B cell (primary cell): Measurements from ENCODE around the gene RAD51B. TPM values are rescaled to one million over a fixed set of nuclear protein-coding genes. Genes with fewer than 3 reads are reported as not detected.

Experiments used
- ATAC-seq: fragments of 200-7000 bp; cut with Tn5 transposase; one replicate; pipeline ENCODE4 v1.10.0; 2021; ENCODE audit warnings: low read depth, mild to moderate bottlenecking, moderate number of reproducible peaks, moderate library complexity
- CTCF ChIA-PET: fragments of 350-600 bp; sonication (Branson Sonifier 250); formaldehyde crosslinking; loops from one replicate; lab custom pipeline; 2021; ENCODE audit warnings: antibody characterized with exemption, inconsistent platforms; lab: Charles Lee
- POLR2A ChIA-PET: fragments of 350-600 bp; sonication (Branson Sonifier 250); formaldehyde crosslinking; loops from one replicate; lab custom pipeline; 2021; ENCODE audit warnings: antibody characterized with exemption; lab: Charles Lee
- DNase-seq: peaks from one replicate; pipeline ENCODE4 v3.0.0; 2013
- H2AFZ ChIP-seq: 2 replicates; pipeline ENCODE4 v1.6.1; 2012; ENCODE audit warnings: mild to moderate bottlenecking, low read depth, low read length; ENCODE audit not compliant: insufficient read depth, poor library complexity, severe bottlenecking
- H3K27ac ChIP-seq, 2 donors: 1 replicate in 1 of 2; 2 replicates in 1 of 2; pipeline ENCODE4 v1.5.1; 2012 to 2013; ENCODE audit warnings: low read length in 2 of 2, mild to moderate bottlenecking in 2 of 2, moderate library complexity in 1 of 2
- H3K27me3 ChIP-seq, 4 experiments: fragments of 200-600 bp in 1 of 4; sonication (generic) in 1 of 4; replicated peaks in 1 of 4; 1 replicate in 2 of 4; 2 replicates in 2 of 4; pipeline versions ENCODE4 v1.6.1 to v1.7.0; 2013 to 2016; ENCODE audit warnings: low read length in 3 of 4, mild to moderate bottlenecking in 2 of 4, mixed read lengths in 1 of 4, moderate library complexity in 1 of 4; ENCODE audit not compliant: insufficient read depth in 4 of 4, control insufficient read depth in 3 of 4; ENCODE audit errors: control extremely low read depth in 1 of 4
- H3K36me3 ChIP-seq, 2 experiments: replicated peaks in 1 of 2; 1 replicate in 1 of 2; 2 replicates in 1 of 2; pipeline versions ENCODE4 v1.6.1 to v1.7.1; 2013; ENCODE audit warnings: low read length in 1 of 2; ENCODE audit not compliant: insufficient read depth in 2 of 2, control insufficient read depth in 1 of 2; ENCODE audit errors: control extremely low read depth in 1 of 2, extremely low read depth in 1 of 2
- H3K4me1 ChIP-seq, 2 donors: fragments of 200-600 bp in 1 of 2; sonication (generic) in 1 of 2; 1 replicate in 1 of 2; 2 replicates in 1 of 2; pipeline versions ENCODE4 v1.5.1 to v1.6.1; 2013 to 2017; ENCODE audit warnings: low read length in 2 of 2; ENCODE audit not compliant: control insufficient read depth in 2 of 2, insufficient read depth in 2 of 2
- H3K4me2 ChIP-seq: replicated peaks from 2 replicates; pipeline ENCODE3; 2012; ENCODE audit warnings: mild to moderate bottlenecking, low read depth, low read length; ENCODE audit not compliant: poor library complexity, severe bottlenecking
- H3K4me3 ChIP-seq, 5 experiments: fragments of 200-600 bp in 1 of 5; sonication (generic) in 1 of 5; 1 replicate in 3 of 5; 2 replicates in 2 of 5; pipeline versions ENCODE4 v1.5.1 to v1.7.0; 2011 to 2016; ENCODE audit warnings: low read length in 4 of 5, mild to moderate bottlenecking in 4 of 5, low read depth in 2 of 5, control low read depth in 1 of 5, moderate library complexity in 1 of 5; ENCODE audit not compliant: insufficient read depth in 1 of 5; ENCODE audit errors: control extremely low read depth in 1 of 5, extremely low read depth in 1 of 5
- H3K79me2 ChIP-seq: fragments of 200-600 bp; sonication (generic); one replicate; pipeline ENCODE4 v1.6.0; 2016; ENCODE audit warnings: low read length; ENCODE audit not compliant: control insufficient read depth, insufficient read depth
- H3K9ac ChIP-seq: fragments of 200-600 bp; sonication (generic); 2 replicates; pipeline ENCODE4 v1.6.1; 2017; ENCODE audit warnings: mild to moderate bottlenecking, low read length, moderate library complexity
- H3K9me3 ChIP-seq, 3 donors: one replicate each; pipeline versions ENCODE4 v1.6.1 to v1.7.1; 2013; ENCODE audit warnings: low read length in 2 of 3; ENCODE audit not compliant: control insufficient read depth in 2 of 3, insufficient read depth in 1 of 3; ENCODE audit errors: control extremely low read depth in 1 of 3
- H4K20me1 ChIP-seq: 2 replicates; pipeline ENCODE4 v1.6.0; 2012; ENCODE audit warnings: mild to moderate bottlenecking, low read length; ENCODE audit not compliant: insufficient read depth, control insufficient read depth, poor library complexity, severe bottlenecking
- H3K27ac Mint-ChIP-seq: one replicate; pipeline ENCODE4 v1.8.0; 2021; ENCODE audit warnings: mixed read lengths
- H3K27me3 Mint-ChIP-seq: one replicate; pipeline ENCODE4 v1.8.0; 2021; ENCODE audit warnings: mixed read lengths
- H3K4me1 Mint-ChIP-seq: one replicate; pipeline ENCODE4 v1.8.0; 2021; ENCODE audit warnings: mixed read lengths
- H3K4me3 Mint-ChIP-seq: one replicate; pipeline ENCODE4 v1.8.0; 2021; ENCODE audit warnings: mixed read lengths
- H3K9me3 Mint-ChIP-seq: one replicate; pipeline ENCODE4 v1.8.0; 2022; ENCODE audit warnings: mixed read lengths; ENCODE audit not compliant: insufficient read depth
- EZH2 ChIP-seq: IDR thresholded peaks from 2 replicates; pipeline ENCODE4 v1.6.1; 2012; ENCODE audit warnings: borderline replicate concordance, low read depth, mild to moderate bottlenecking, moderate library complexity, low read length; ENCODE audit not compliant: insufficient read depth, poor library complexity, severe bottlenecking
- WGBS: methylation state at CpG from one replicate; pipeline ENCODE4 v1.1.5; 2013; ENCODE audit warnings: missing lambda C conversion rate; ENCODE audit not compliant: insufficient coverage; 5-methylcytosine and 5-hydroxymethylcytosine counted together
- intact Hi-C: fragments of 100-400 bp; cut with micrococcal nuclease; formaldehyde crosslinking; loops from one replicate; pipeline ENCODE4 v1.10.0; 2022
- polyA plus RNA-seq: library from polyadenylated mRNA; depleted of rRNA; stranded (reverse); fragments of >200 nt; gene quantifications from 2 replicates; pipeline ENCODE4 v1.2.3, GENCODE V29; 2012
- total RNA-seq, 2 donors: library from RNA; stranded (reverse); fragments of 120-200 nt in 1 of 2; gene quantifications; 1 replicate in 1 of 2; 2 replicates in 1 of 2; pipeline versions ENCODE4 v1.2.3 to v1.2.4, GENCODE V29; 2013 to 2022
- TF ChIP-seq, protein P1 (sequence below): fragments of 200-600 bp; IDR thresholded peaks from one replicate; pipeline ENCODE4 v1.8.0; 2022; ENCODE audit warnings: antibody characterized with exemption, mild to moderate bottlenecking

Gene RAD51B
- total and polyA plus RNA-seq, 2 donors (not counting 1 experiment from before 2014, with no cell fraction given), result 6.5 to 60.6 TPM

DNA sequence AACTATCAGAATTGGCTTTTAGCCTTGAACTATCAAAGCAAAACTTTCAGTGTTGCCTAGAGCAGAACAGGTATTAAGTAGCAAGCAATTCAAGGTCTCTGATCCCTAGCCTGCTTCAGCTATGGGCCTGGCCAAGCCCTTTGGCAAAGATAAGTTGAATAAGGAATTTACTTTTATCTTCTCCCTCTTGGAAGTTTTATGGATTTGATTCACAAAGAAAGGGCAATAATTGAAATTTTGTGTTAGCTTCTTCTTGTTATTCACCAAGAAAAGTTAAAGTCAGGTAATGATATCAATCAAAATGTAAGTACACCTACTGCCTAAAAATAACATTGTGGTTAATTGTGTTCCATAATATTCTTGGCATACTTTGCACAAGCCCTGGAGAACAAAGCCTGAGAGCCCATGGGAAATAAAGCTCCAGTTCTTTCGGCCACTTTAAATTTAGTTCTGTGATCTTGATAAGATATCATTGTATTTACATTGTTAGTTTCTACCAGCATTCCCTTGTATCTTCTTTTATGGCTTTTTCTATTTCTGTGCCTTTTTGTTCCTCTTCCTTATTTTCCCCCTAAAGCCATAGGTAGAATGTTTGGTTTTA is 158.0 kb downstream of the RAD51B start:
- H3K36me3 ChIP-seq, result no peaks in the 10 kb centered on the region
- no peaks in the 10 kb centered on the region for H3K79me2 ChIP-seq
- intact Hi-C loops, result no loop called here
- no peaks in the 10 kb centered on the region for H3K27me3 ChIP-seq
- H2AFZ ChIP-seq, result no peak overlapping the region
- Mint-ChIP-seq H3K27me3 (no peaks in the 10 kb centered on the region), H3K9me3 (no peaks in the 10 kb centered on the region), H3K4me3 (no peak overlapping the region), H3K4me1 (no peaks in the 10 kb centered on the region), H3K27ac (no peak overlapping the region)
- no peak overlapping the region for H3K4me3 ChIP-seq
- no peak for DNase-seq
- no peak for ATAC-seq
- ChIA-PET CTCF (interaction anchor here (1.1 to 1.3 kb wide), 2 partner anchors 15 to 867 kb away, joined by 3 read pairs; no protein-coding TSS in a partner anchor), POLR2A (no interaction called here)
- no peak overlapping the region for H3K4me2 ChIP-seq
- no peaks in the 10 kb centered on the region for H3K9me3 ChIP-seq
- H3K9ac ChIP-seq, result no peak overlapping the region
- WGBS, result no CpG with 5 or more reads among the region's 1 CpG
- H3K4me1 ChIP-seq, result no peaks in the 10 kb centered on the region
- H3K27ac ChIP-seq, result no peak overlapping the region
- no peak for TF ChIP-seq EZH2
- TF ChIP-seq, protein P1, sequence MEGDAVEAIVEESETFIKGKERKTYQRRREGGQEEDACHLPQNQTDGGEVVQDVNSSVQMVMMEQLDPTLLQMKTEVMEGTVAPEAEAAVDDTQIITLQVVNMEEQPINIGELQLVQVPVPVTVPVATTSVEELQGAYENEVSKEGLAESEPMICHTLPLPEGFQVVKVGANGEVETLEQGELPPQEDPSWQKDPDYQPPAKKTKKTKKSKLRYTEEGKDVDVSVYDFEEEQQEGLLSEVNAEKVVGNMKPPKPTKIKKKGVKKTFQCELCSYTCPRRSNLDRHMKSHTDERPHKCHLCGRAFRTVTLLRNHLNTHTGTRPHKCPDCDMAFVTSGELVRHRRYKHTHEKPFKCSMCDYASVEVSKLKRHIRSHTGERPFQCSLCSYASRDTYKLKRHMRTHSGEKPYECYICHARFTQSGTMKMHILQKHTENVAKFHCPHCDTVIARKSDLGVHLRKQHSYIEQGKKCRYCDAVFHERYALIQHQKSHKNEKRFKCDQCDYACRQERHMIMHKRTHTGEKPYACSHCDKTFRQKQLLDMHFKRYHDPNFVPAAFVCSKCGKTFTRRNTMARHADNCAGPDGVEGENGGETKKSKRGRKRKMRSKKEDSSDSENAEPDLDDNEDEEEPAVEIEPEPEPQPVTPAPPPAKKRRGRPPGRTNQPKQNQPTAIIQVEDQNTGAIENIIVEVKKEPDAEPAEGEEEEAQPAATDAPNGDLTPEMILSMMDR, result no peak
- H4K20me1 ChIP-seq, result no peaks in the 10 kb centered on the region

DNA sequence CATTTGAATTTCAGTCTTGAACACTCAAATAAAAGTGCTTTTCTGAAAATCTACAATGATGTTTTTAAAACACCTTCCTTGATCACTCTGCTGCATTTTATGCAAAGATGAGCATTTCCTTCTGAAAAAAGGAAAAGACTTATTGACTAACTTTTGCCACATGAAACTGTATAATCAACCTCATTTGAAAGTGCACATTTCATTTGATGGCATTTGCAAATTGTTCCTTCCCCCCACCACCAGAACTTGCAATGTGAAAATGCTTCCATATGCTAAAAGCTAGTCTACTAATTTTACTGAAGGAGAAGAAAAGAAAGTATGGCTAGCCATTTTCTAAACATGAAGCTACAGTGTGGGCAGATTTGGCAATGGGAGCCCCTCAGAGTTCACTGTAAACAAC is 159.2 kb downstream of the RAD51B start:
- Histone ChIP-seq H3K4me2 (no peak overlapping the region), H4K20me1 (no peaks in the 10 kb centered on the region), H3K9me3 (no peaks in the 10 kb centered on the region), H3K27me3 (no peaks in the 10 kb centered on the region), H3K4me1 (no peaks in the 10 kb centered on the region), H3K9ac (no peak overlapping the region), H3K4me3 (no peak overlapping the region), H2AFZ (no peak overlapping the region), H3K27ac (no peak overlapping the region), H3K36me3 (no peaks in the 10 kb centered on the region), H3K79me2 (no peaks in the 10 kb centered on the region)
- Mint-ChIP-seq H3K4me1 (no peaks in the 10 kb centered on the region), H3K27ac (no peak overlapping the region), H3K4me3 (no peak overlapping the region), H3K9me3 (no peaks in the 10 kb centered on the region), H3K27me3 (no peaks in the 10 kb centered on the region)
- ATAC-seq, result no peak
- CTCF ChIA-PET, result no interaction called here
- no peak for TF ChIP-seq EZH2
- TF ChIP-seq, protein P1, result no peak
- POLR2A ChIA-PET, result interaction anchor here (0.7 kb wide), 1 partner anchor 295 kb away, joined by 3 read pairs; no protein-coding TSS in a partner anchor
- DNase-seq, result no peak
- intact Hi-C loops, result no loop called here
